ENCODE data around the gene TBCB.

DNA sequence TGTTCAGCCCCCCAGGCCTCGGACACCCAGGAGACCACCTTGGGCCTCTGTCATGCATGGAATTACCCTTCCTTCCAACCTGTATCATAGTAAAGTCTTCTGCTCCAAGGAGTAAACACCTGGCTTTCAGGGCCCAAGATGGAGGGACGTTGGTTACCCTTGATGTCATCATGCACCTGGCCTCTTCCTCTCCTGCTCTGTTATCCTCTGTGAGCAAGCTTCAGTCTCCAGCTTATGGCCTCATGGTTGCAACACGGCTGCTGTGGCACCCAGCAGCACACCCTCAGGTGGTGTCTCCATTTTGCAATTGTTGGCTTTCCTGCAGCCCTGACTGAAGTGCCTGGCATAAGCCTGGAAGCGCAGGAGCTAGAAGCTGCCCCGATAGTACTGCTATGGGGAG, 8.3 kb upstream of the TBCB start:
- no peak for TF ChIP-seq EZH2 (IDR thresholded peaks at IDR 0.05; ENCODE audit: insufficient read depth, poor library complexity, severe bottlenecking)
- TF ChIP-seq EZH2phosphoT487 (IDR thresholded peaks at IDR 0.05; ENCODE audit: insufficient read depth, low read depth), result no peak

Measured in GM23248 (cell line).